AG04450 (cell line): ENCODE data around the gene MGLL. TPM values are rescaled to one million over a fixed set of nuclear protein-coding genes. Genes with fewer than 3 reads are reported as not detected.

Experiments used
- CTCF ChIA-PET: fragments of 300-600, 350-600 bp; formaldehyde crosslinking; extraction: SDS; loops from one replicate; lab custom pipeline; 2022; ENCODE audit warnings: antibody characterized with exemption, inconsistent platforms; lab: Charles Lee
- POLR2A ChIA-PET: fragments of 350-600 bp; formaldehyde crosslinking; extraction: SDS; loops from one replicate; lab custom pipeline; 2021; ENCODE audit warnings: antibody characterized with exemption, inconsistent platforms; lab: Yijun Ruan, JAX
- DNase-seq: peaks from one replicate; pipeline ENCODE4 v3.0.0-alpha.2; 2011; ENCODE audit warnings: low read depth, low spot score
- H3K27ac ChIP-seq: one replicate; pipeline ENCODE4 v1.5.1; 2012; ENCODE audit warnings: low read depth, low read length, control low read depth
- H3K27me3 ChIP-seq: one replicate; pipeline ENCODE4 v1.6.0; 2012; ENCODE audit warnings: low read length; ENCODE audit not compliant: control insufficient read depth, insufficient read depth
- H3K4me3 ChIP-seq: 2 replicates; pipeline ENCODE4 v1.5.1; 2011; ENCODE audit warnings: mild to moderate bottlenecking, low read depth, low read length, control low read depth
- H3K9me3 ChIP-seq: 2 replicates; pipeline ENCODE4 v1.5.1; 2012; ENCODE audit warnings: low read length; ENCODE audit not compliant: control insufficient read depth, insufficient read depth
- polyA plus RNA-seq: library from polyadenylated mRNA; depleted of rRNA; stranded (reverse); fragments of >200 nt; gene quantifications from 2 replicates; pipeline ENCODE4 v1.2.3, GENCODE V29; 2011
- TF ChIP-seq, protein P1 (sequence below): IDR thresholded peaks from 2 replicates; pipeline ENCODE4 v1.5.1; 2011; ENCODE audit warnings: low read depth, low read length, control low read depth, inconsistent platforms

Gene MGLL
- polyA plus RNA-seq, 1 experiment, result 49.1 TPM

DNA sequence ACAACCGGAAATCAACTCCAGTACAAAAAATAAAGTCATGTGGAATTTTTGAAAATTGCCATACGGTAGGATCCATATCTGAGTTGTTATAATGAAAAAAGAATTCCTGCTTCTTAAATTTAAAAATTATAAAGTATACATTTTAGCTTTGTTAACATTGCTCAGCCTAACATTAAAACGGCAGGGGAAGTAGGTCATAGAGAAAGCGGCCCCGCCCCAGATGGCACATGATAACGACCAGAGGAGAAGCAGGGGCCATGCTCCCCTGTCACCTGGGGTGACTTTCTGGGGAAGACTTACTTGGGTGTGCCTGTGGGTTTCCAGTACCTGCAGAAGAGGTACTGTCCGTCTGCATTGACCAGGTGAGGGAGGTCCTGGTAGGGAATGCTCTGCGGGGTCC lies 921 bp downstream of the MGLL start:
- Histone ChIP-seq H3K4me3 (peak overlapping the region; percentile 77), H3K27me3 (no peaks in the 10 kb centered on the region), H3K27ac (no peak overlapping the region), H3K9me3 (no peaks in the 10 kb centered on the region; the same call in 1 of the 2 replicates)
- TF ChIP-seq, protein P1, sequence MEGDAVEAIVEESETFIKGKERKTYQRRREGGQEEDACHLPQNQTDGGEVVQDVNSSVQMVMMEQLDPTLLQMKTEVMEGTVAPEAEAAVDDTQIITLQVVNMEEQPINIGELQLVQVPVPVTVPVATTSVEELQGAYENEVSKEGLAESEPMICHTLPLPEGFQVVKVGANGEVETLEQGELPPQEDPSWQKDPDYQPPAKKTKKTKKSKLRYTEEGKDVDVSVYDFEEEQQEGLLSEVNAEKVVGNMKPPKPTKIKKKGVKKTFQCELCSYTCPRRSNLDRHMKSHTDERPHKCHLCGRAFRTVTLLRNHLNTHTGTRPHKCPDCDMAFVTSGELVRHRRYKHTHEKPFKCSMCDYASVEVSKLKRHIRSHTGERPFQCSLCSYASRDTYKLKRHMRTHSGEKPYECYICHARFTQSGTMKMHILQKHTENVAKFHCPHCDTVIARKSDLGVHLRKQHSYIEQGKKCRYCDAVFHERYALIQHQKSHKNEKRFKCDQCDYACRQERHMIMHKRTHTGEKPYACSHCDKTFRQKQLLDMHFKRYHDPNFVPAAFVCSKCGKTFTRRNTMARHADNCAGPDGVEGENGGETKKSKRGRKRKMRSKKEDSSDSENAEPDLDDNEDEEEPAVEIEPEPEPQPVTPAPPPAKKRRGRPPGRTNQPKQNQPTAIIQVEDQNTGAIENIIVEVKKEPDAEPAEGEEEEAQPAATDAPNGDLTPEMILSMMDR, result no peak
- CTCF ChIA-PET, result interaction anchor here (0.6 to 2.8 kb wide), 9 partner anchors 10 to 246 kb away, joined by 3 to 11 read pairs (median 4); no protein-coding TSS in a partner anchor
- POLR2A ChIA-PET, result interaction anchor here (0.7 to 0.8 kb wide), 2 partner anchors 28 to 32 kb away, joined by 3 read pairs; no protein-coding TSS in a partner anchor
- DNase-seq, result no peak

DNA sequence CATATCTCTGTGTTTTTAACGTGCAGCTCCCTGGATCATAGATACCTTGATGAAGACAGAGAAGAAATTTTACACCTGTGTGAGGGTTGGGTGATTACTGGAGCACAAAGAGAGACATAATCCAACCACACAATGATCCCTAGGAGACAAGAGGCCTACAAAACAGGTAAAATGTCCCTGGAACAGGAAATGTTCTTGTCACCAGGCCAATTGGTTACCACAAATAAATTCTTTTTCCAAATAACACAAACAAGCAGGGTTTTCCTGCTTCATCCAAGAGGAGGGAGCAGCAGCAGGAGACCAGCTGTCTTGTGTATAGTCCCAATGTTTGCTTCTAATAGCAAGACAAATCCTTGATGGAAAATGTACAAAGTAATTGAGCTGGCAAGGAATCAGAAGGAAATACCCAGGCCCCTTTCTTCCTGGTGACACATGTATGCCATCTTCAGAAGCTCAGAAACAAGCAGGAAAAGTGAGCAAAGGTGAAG lies 1.4 kb downstream of the MGLL start:
- Histone ChIP-seq H3K4me3 (peak overlapping the region; percentile 77), H3K9me3 (peaks cover 4% of the 10 kb centered on the region; the same call in 1 of the 2 replicates), H3K27ac (no peak overlapping the region), H3K27me3 (no peaks in the 10 kb centered on the region)
- POLR2A ChIA-PET, result interaction anchor here (0.6 to 0.7 kb wide), 2 partner anchors 28 to 172 kb away, joined by 3 read pairs; no protein-coding TSS in a partner anchor
- TF ChIP-seq, protein P1, result no peak
- DNase-seq, result no peak
- CTCF ChIA-PET, result interaction anchor here (0.6 to 2.8 kb wide), 8 partner anchors 11 to 246 kb away, joined by 3 to 11 read pairs (median 4); no protein-coding TSS in a partner anchor

DNA sequence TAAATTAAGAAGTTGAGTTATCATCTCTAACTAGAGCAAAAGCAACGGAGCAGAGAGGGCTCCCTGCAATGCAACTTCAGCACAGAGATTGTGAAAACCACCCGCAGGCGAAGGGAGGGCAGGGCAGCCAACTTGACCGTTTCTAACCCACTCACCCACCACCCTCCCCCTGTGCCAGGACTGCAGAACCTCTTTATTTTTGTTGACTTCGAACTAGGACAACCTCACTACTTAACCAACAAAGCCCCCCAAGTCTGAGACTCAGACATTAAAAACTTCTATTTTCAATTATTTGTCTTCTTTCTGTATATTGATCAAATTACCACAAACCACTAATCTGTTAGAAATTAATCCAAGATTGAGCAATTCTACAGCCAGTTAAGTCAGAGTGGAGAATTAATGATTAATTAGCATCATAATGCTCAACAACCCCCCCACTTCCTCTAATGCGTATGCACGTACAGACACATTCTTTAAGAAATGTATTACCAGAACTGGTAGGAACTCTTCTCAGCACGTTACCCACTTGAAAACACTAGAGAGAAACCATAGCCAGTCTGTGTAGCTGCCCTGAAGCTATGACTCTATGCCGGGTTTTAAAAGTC lies 2.0 kb downstream of the MGLL start:
- Histone ChIP-seq H3K4me3 (peak overlapping the region; percentile 77), H3K27me3 (no peaks in the 10 kb centered on the region), H3K9me3 (peaks cover 9% of the 10 kb centered on the region), H3K27ac (peak overlapping the region; percentile 47)
- ChIA-PET POLR2A (interaction anchor here (0.6 kb wide), 2 partner anchors 39 to 172 kb away, joined by 3 to 6 read pairs; no protein-coding TSS in a partner anchor), CTCF (interaction anchor here (0.5 to 2.8 kb wide), 7 partner anchors 12 to 245 kb away, joined by 3 to 11 read pairs (median 3); no protein-coding TSS in a partner anchor)
- TF ChIP-seq, protein P1, result peak; percentile 43
- no peak for DNase-seq

DNA sequence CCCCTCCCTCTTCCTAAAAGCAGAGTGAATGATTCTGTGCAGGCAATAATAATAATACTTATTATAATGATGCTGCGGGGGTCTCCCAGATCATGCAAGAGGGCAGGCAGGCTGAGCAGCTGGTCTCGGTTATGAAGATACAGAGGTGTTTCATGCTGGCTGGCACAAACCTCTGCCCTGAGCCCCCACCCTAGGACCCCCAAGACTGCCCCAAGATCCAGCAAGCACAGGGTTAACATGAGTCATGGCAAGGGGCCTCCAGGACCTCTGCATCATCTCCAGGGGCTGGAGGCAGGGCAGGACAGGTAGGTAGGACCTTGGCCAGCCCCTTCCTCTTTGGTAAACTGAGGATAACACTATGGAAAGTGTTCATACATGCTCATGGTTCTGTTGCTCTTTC lies 2.7 kb downstream of the MGLL start:
- DNase-seq, result no peak
- H3K4me3 ChIP-seq, result no peak overlapping the region
- POLR2A ChIA-PET, result no interaction called here
- no peaks in the 10 kb centered on the region for H3K27me3 ChIP-seq
- TF ChIP-seq, protein P1, result no peak
- no peak overlapping the region for H3K27ac ChIP-seq
- CTCF ChIA-PET, result interaction anchor here (0.5 to 2.8 kb wide), 3 partner anchors 124 to 168 kb away, joined by 3 to 11 read pairs (median 3); no protein-coding TSS in a partner anchor
- H3K9me3 ChIP-seq, result peaks cover 9% of the 10 kb centered on the region

DNA sequence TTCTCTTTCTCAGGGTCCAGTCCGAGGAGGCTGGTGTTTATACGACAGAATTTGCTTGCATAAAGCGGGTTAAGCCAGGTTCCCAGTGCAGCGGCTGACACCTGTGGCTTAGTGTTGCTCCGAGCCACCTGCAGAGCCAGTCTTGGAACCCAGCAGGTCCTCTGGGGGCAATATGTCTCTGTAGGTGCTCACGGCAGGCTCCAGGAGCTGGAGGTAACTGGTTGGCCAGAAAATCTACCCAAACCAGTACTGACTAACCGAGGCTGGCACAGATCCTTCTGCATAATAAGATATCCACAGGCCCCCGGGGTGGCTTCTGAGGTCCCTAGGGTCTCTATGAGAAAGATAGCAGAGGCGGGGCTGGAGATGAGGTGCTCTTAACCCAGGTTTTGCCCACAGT lies 3.2 kb downstream of the MGLL start:
- Histone ChIP-seq H3K27ac (peak overlapping the region; percentile 21), H3K27me3 (no peaks in the 10 kb centered on the region), H3K9me3 (peaks cover 9% of the 10 kb centered on the region), H3K4me3 (no peak overlapping the region)
- TF ChIP-seq, protein P1, result no peak
- no peak for DNase-seq
- POLR2A ChIA-PET, result no interaction called here
- CTCF ChIA-PET, result no interaction called here
